Left lobe of liver (tissue), 2 donors: Measurements from ENCODE around the gene ERAP2. TPM values are rescaled to one million over a fixed set of nuclear protein-coding genes. Genes with fewer than 3 reads are reported as not detected.

Source experiments
- ATAC-seq: fragments of 200-7000 bp; cut with Tn5 transposase; one replicate; pipeline ENCODE4 v1.9.1; 2020; ENCODE audit warnings: mild to moderate bottlenecking, moderate library complexity
- DNase-seq: peaks from one replicate; pipeline ENCODE4 v3.0.0-alpha.2; 2020; ENCODE audit warnings: low spot score
- total RNA-seq: library from RNA; stranded (reverse); gene quantifications from one replicate; pipeline ENCODE4 v1.2.1, GENCODE V29; 2021
- donor health status: DM: no; HTN: no; CAD: no; lungs with moderate emphysema.
- donor health status: DM: no; HTN: yes; CAD: no.

The ERAP2 gene
- total RNA-seq, 1 donor from 2014 or later = 7.1 TPM

DNA sequence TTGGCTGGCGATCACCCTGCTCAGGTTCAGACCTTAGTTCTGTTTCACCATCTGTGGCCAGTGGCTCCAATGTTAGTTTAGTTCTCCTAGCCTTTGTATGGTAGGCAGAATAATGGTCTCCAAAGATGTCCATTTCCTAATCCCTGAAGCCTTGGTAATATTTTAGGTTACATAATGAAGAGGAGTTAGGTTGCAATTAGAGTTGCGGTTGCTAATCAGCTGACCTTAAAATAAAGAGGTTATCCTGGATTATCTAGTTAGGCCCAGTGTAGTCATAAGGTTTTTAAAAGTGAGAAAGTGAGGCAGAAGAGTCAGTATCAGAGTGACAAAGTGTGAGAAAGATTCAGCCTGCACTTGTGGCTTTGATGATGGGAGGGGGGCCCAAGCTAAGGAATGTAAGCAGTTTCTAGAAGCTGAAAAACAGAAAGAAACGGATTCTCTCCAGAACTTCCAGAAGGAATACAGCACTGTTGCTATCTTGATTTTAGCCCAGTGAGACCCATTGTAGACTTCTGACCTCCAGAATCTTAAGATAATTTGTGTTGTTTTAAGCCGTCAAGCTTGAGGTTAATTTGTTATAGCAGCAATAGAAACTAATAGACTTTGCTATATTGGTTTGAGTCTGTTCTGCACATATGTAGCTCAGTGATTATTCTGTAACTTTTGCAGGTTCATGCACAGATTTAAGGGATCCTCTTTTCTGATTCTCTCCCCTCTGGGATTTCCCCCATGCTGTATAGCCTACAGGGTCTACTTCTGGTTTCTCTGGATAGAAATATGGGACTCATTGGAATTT lies 81.2 kb downstream of the ERAP2 start:
- ATAC-seq (peak; percentile 75), DNase-seq (no peak)

DNA sequence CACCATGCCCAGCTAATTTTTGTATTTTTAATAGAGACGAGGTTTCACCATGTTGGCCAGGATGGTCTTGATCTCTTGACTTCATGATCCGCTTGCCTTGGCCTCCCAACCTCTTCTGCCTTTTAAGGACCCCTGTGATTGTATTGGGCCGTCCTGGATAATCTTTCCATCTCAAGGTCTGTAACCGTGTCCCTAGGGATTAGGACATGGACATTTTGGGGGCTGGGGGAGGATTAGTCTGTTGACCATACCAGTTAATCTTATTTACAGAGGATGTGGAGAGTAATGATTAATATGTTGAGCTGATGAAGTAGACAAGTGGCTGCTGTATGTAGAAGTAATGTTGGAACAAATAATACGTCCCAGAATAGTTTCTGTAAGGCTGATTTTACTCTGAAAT lies 82.7 kb downstream of the ERAP2 start:
- no peak for ATAC-seq
- no peak for DNase-seq

DNA sequence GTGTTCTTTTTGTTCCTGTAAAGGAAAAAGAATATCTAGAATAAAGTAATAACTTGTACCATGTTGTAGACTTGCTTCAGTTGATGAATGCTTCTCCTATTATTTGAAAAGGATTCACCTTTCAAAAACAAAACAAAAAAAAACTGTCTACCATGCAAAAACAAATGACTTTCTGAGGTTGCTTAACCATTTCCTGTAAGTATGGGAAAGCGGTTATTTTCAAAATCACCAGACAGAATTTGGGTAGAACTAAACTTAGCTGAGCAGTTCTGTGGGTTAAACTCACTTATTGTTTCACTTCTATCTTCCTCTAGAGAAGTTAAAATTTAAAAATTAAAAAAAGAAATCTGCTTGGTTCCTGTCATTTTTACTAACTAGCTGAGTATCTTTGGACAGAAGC lies 84.8 kb downstream of the ERAP2 start:
- DNase-seq = no peak
- ATAC-seq = no peak

DNA sequence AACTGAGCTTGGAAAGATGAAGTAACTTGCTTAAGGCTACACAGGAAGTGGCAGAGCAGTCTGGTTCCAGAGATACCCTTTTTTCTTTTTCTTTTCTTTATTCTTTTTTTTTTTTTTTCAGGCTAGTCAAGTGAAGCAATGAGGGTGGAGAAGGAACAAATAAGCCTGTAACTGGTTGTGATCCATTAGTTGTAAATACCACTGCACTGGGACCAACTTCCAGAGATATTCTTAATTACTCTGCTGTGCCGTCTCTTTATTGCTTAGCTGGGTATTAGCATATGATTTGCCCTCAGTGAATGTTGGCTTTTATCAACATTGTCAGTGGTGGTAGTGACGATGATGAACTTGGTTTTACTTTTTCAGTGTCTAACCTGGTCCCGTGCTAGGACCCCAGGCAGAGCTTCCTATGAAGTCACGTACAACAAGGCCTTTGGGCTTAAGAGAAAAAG lies 86.3 kb downstream of the ERAP2 start:
- DNase-seq (no peak), ATAC-seq (no peak)

DNA sequence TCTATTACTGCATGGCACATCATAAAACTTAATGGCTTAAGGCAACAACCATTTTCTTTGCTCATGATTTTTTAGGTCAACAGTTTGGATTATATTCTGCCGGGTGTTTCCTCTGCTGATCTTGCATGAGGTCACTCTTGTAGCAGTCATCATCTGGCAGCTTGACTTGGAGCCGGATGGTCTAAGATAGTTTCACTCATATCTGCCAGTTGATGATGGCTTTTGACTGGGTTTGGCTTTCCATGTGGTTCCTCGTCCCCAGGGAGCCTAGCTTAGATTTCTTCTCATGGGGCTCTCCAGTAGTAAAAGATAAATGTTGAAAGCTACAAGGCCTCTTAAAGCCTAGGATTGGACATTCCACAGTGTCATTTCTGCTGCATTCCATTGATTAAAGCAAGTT lies 87.0 kb downstream of the ERAP2 start:
- ATAC-seq = peak; percentile 50
- no peak for DNase-seq

DNA sequence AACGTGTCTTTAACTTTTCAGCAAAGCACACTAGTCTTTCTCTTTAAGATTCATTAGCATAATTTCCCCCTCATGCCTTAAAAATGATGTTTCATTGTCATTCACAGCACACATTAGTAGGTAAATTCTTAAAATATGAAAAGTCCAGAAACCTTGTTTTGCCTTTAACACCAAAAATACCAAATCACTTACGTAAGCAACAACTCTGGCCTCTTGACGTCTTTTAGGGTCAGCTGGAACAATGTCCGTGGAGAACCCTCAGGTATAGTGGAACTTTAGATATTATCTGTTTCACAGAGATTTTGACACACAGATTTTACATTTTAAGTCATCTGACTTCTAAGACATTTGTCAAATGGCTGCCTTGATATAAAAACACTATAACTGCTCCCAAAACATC lies 90.5 kb downstream of the ERAP2 start:
- no peak for DNase-seq
- ATAC-seq = no peak

DNA sequence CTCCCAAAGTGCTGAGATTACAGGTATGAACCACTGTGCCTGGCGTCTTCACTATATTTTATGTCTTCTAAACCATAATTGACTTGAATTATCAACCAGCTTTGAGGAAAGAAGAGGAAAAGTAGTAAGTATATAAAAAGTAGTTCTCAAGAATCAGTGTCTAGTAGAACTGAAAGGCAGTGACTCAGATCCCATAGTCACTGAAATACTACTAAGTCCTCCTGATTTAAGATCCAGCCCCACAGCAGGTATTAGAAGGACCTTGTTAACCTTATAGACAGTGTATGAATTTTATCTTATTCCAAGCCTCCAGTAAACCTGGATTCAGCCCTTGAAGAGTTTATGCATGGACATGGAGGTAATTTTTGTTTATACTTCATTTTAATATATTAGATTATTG lies 91.1 kb downstream of the ERAP2 start:
- DNase-seq = no peak

DNA sequence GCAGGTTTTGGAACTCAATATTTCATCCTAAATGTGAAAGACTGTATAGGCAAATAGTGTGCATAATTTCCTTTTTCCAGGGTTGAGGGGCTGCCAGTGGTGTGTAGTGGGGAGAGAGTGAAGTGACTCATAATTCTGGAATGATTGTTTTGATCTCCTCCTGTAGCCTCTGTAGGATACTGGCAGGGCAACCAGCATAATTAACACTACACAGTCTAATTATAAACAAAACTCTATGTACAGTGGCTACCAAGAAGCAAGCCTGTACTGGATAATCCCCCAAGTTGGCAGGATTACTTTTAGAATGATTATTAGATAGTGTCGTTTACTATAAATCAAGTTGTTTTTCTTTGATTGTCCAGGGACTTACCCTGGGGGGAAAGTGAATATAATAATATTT lies 91.8 kb downstream of the ERAP2 start:
- no peak for DNase-seq
- no peak for ATAC-seq

More for the DNA sequence above, 91.1 kb downstream of the ERAP2 start:
- ATAC-seq = no peak

DNA sequence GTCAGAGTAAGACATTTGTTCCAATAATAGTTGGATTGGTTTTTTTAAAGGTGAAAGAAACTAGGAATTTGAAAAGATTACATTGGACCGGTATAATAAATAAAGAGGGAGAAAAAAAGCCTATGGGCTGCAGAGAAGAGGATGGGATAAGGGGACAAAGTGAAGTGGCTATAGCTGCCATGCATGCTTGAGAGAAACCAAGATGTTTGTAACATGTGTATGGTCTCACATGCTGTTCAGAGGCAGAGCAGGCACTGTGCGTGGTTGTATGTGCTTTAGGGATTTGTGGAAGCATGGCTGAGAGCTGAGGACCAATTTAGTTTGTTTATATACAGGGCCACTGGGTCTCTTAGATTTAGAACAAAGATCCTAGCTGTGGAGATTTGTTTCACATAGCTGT lies 92.3 kb downstream of the ERAP2 start:
- DNase-seq (no peak), ATAC-seq (peak; percentile 16)

Other genes with a start within 250 kb of the ERAP2 start
- 84.4 TPM for gene CAST, start 214.1 kb upstream of the ERAP2 start, total RNA-seq
- gene ERAP1, start 68.6 kb upstream of the ERAP2 start, total RNA-seq = 33.5 TPM
- 8.4 TPM for gene LNPEP, start 59.6 kb downstream of the ERAP2 start, total RNA-seq